ENCODE data around the gene SYNPO2L.

DNA sequence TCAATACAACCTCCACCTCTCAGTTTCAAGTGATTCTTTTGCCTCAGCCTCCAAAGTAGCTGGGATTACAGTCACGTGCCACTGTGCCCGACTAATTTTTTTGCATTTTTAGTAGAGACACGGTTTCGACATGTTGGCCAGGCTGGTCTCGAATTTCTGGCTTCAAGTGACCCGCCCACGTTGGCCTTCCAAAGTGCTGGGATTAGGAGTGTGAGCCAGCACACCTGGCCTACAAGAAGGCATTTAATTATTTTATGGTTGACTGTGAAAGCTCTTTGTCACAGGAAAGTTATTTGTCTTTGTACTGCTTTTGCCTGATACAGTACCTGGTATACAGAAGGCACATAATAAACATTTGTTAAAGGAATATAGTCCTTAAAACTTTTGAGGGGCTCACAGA, 27.4 kb downstream of the SYNPO2L start:
- TF ChIP-seq EZH2 (IDR thresholded peaks at IDR 0.05; ENCODE audit: insufficient read depth, poor library complexity, severe bottlenecking) (no peak), EZH2phosphoT487 (IDR thresholded peaks at IDR 0.05; ENCODE audit: insufficient read depth, low read depth) (no peak)

All from GM23248 (cell line).